Breast epithelium (tissue), 3 donors: ENCODE data around the gene PADI4.

Experiments
- POLR2A ChIP-seq: fragments of 450-650 bp; IDR thresholded peaks from one replicate; pipeline ENCODE4 v1.6.1; 2016; ENCODE audit warnings: antibody characterized with exemption, mild to moderate bottlenecking, moderate library complexity
- POLR2AphosphoS5 ChIP-seq, 3 donors: sonication (generic); formaldehyde crosslinking; IDR thresholded peaks; one replicate each; pipeline ENCODE4 v1.6.1; 2017; ENCODE audit warnings: antibody characterized with exemption in 3 of 3
- TF ChIP-seq, protein P1 (sequence below), 3 donors: fragments of 450-650 bp; IDR thresholded peaks; one replicate each; pipeline ENCODE4 v1.5.1; 2016 to 2017; ENCODE audit warnings: antibody characterized with exemption in 3 of 3, mild to moderate bottlenecking in 3 of 3, moderate library complexity in 3 of 3

DNA sequence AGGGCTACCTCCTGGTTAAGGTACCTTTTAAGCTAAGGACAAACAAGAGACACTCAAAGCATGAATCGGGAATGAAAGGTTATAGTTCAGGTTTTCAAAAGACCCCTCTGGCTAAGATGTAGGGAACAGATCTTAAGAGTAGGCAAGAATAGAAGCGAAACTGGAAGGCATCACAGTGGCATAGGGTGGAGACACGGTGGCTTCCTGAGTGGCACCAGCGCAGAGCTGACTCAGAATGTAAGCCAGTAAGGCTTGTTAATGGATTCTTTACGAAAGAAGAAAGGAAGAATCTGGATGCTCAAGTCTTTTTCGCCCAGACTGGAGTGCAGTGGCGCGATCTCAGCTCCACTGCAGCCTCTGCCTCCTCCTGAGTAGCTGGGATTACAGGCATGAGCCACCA is 85.2 kb downstream of the PADI4 start:
- TF ChIP-seq, protein P1, sequence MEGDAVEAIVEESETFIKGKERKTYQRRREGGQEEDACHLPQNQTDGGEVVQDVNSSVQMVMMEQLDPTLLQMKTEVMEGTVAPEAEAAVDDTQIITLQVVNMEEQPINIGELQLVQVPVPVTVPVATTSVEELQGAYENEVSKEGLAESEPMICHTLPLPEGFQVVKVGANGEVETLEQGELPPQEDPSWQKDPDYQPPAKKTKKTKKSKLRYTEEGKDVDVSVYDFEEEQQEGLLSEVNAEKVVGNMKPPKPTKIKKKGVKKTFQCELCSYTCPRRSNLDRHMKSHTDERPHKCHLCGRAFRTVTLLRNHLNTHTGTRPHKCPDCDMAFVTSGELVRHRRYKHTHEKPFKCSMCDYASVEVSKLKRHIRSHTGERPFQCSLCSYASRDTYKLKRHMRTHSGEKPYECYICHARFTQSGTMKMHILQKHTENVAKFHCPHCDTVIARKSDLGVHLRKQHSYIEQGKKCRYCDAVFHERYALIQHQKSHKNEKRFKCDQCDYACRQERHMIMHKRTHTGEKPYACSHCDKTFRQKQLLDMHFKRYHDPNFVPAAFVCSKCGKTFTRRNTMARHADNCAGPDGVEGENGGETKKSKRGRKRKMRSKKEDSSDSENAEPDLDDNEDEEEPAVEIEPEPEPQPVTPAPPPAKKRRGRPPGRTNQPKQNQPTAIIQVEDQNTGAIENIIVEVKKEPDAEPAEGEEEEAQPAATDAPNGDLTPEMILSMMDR (IDR thresholded peaks at IDR 0.05), result no peak
- no peak for TF ChIP-seq POLR2A
- TF ChIP-seq POLR2AphosphoS5 (IDR thresholded peaks at IDR 0.05), result no peak
